Measurements from ENCODE around the gene RPS3A.

The RPS3A gene

DNA sequence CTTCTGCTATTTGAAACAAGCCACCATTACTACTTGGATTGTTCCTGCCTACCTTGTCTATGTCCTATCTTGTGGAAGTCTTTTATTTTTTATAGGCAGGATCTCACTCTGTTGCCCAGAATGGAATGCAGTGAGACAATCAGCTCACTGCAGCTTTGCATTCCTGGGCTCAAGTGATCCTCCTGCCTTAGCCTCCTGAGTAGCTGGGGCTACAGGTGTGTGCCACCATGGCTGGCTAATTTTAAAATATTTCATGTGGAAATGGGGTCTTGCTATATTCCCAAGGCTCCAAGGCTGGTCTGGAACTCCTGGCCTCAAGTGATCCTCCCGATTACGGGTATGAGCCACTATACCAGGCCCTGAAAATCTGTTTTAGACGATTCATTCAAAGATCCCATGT is 7.6 kb downstream of the RPS3A start:
- Histone ChIP-seq H3K9me2 (replicated peaks; ENCODE audit: insufficient read depth, low read length) (no peaks in the 10 kb centered on the region), H3K79me2 (ENCODE audit: insufficient read depth, low read length) (peaks cover 18% of the 10 kb centered on the region), H3K36me3 (ENCODE audit: low read length) (peaks cover 42% of the 10 kb centered on the region), H4K20me1 (ENCODE audit: low read depth, low read length) (peaks cover 22% of the 10 kb centered on the region), H3K27ac (ENCODE audit: low read depth, low read length) (no peak overlapping the region), H3K4me2 (ENCODE audit: low read depth, low read length, poor library complexity, severe bottlenecking) (no peak overlapping the region), H3K9ac (ENCODE audit: low read length) (no peak overlapping the region), H3K27me3 (ENCODE audit: low read length) (no peaks in the 10 kb centered on the region), H3K4me3 (ENCODE audit: insufficient read depth, low read length, poor library complexity, severe bottlenecking) (no peak overlapping the region), H2AFZ (ENCODE audit: low read depth, low read length, severe bottlenecking) (no peak overlapping the region), H3K9me3 (ENCODE audit: insufficient read depth, low read length) (no peaks in the 10 kb centered on the region), H3F3A (ENCODE audit: insufficient read depth) (peaks cover 54% of the 10 kb centered on the region)
- TF ChIP-seq, protein P1, sequence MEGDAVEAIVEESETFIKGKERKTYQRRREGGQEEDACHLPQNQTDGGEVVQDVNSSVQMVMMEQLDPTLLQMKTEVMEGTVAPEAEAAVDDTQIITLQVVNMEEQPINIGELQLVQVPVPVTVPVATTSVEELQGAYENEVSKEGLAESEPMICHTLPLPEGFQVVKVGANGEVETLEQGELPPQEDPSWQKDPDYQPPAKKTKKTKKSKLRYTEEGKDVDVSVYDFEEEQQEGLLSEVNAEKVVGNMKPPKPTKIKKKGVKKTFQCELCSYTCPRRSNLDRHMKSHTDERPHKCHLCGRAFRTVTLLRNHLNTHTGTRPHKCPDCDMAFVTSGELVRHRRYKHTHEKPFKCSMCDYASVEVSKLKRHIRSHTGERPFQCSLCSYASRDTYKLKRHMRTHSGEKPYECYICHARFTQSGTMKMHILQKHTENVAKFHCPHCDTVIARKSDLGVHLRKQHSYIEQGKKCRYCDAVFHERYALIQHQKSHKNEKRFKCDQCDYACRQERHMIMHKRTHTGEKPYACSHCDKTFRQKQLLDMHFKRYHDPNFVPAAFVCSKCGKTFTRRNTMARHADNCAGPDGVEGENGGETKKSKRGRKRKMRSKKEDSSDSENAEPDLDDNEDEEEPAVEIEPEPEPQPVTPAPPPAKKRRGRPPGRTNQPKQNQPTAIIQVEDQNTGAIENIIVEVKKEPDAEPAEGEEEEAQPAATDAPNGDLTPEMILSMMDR (IDR thresholded peaks at IDR 0.05; ENCODE audit: insufficient read depth, low read length, poor library complexity, severe bottlenecking), result no peak
- no peak for TF ChIP-seq EZH2phosphoT487 (conservative IDR thresholded peaks at IDR 0.05; ENCODE audit: low read length)

DNA sequence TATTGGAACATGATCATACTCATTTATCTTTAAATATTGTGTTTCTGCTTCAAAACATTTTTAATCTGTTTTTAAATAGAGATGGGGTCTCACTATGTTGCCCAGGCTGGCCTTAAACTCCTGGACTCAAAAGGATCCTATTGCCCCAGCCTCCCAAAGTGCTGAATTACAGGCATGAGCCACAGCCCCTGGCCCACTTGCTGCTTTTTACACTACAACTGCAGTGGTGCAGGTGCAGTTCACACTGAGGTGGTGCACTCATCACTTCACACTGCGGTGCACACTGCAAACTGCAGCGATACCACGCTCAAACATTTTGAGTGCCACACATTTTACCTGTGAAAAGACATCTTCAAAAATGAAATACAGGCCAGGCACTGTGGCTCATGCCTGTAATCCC is 10.8 kb downstream of the RPS3A start:
- no peak overlapping the region for H3K9ac ChIP-seq (ENCODE audit: low read length)
- no peak overlapping the region for H2AFZ ChIP-seq (ENCODE audit: low read depth, low read length, severe bottlenecking)
- H3K36me3 ChIP-seq (ENCODE audit: low read length), result peaks cover 14% of the 10 kb centered on the region
- no peak overlapping the region for H3K27ac ChIP-seq (ENCODE audit: low read depth, low read length)
- H3K4me2 ChIP-seq (ENCODE audit: low read depth, low read length, poor library complexity, severe bottlenecking), result no peak overlapping the region
- peaks cover 5% of the 10 kb centered on the region; the same call in 1 of the 2 replicates for H4K20me1 ChIP-seq (ENCODE audit: low read depth, low read length)
- no peaks in the 10 kb centered on the region for H3K9me3 ChIP-seq (ENCODE audit: insufficient read depth, low read length)
- peaks cover 31% of the 10 kb centered on the region for H3F3A ChIP-seq (ENCODE audit: insufficient read depth)
- no peaks in the 10 kb centered on the region for H3K79me2 ChIP-seq (ENCODE audit: insufficient read depth, low read length)
- no peaks in the 10 kb centered on the region for H3K9me2 ChIP-seq (replicated peaks; ENCODE audit: insufficient read depth, low read length)
- no peaks in the 10 kb centered on the region for H3K27me3 ChIP-seq (ENCODE audit: low read length)
- TF ChIP-seq, protein P1 (IDR thresholded peaks at IDR 0.05; ENCODE audit: insufficient read depth, low read length, poor library complexity, severe bottlenecking), result no peak
- TF ChIP-seq EZH2phosphoT487 (conservative IDR thresholded peaks at IDR 0.05; ENCODE audit: low read length), result no peak
- no peak overlapping the region for H3K4me3 ChIP-seq (ENCODE audit: insufficient read depth, low read length, poor library complexity, severe bottlenecking)

DNA sequence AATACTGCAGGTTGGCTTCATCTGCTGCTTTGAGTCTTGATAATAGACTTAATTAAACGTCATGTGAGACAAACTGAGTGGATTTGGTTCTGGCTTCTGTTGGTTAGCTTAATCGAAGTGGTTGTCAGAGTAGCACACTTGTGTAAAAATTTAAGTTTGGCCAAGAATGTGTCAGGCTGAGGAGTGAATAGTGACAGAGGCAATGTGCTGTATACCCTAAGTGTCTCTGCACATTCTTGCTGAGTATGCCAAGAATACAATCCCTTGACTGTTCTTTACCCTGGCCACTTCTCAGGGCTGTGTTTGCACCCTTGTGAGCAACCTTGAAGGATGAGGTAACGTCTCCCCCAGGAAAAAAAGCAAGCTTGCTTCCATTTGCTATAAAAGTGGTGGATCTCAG is 14.9 kb downstream of the RPS3A start:
- Histone ChIP-seq H2AFZ (ENCODE audit: low read depth, low read length, severe bottlenecking) (no peak overlapping the region), H3K27me3 (ENCODE audit: low read length) (no peaks in the 10 kb centered on the region), H3K79me2 (ENCODE audit: insufficient read depth, low read length) (no peaks in the 10 kb centered on the region), H3K9ac (ENCODE audit: low read length) (no peak overlapping the region), H3K4me2 (ENCODE audit: low read depth, low read length, poor library complexity, severe bottlenecking) (no peak overlapping the region), H3F3A (ENCODE audit: insufficient read depth) (peaks cover 5% of the 10 kb centered on the region; the same call in 1 of the 2 replicates), H3K9me3 (ENCODE audit: insufficient read depth, low read length) (no peaks in the 10 kb centered on the region), H3K36me3 (ENCODE audit: low read length) (no peaks in the 10 kb centered on the region; the same call in 1 of the 2 replicates), H3K9me2 (replicated peaks; ENCODE audit: insufficient read depth, low read length) (no peaks in the 10 kb centered on the region), H3K4me3 (ENCODE audit: insufficient read depth, low read length, poor library complexity, severe bottlenecking) (no peak overlapping the region), H4K20me1 (ENCODE audit: low read depth, low read length) (no peaks in the 10 kb centered on the region), H3K27ac (ENCODE audit: low read depth, low read length) (no peak overlapping the region)
- no peak for TF ChIP-seq EZH2phosphoT487 (conservative IDR thresholded peaks at IDR 0.05; ENCODE audit: low read length)
- TF ChIP-seq, protein P1 (IDR thresholded peaks at IDR 0.05; ENCODE audit: insufficient read depth, low read length, poor library complexity, severe bottlenecking), result no peak
